Measurements from ENCODE around the gene TTC38.

The TTC38 gene

GRCh38 chr22:46267431-46268279, at the start of gene TTC38:
TTC38 (plus strand) TSS chr22:46268008; CDS start chr22:46268040, 32 bp downstream.
- peak; percentile 35 for DNase-seq (ENCODE audit: low read depth)

GRCh38 chr22:46219636-46220035, 48.2 kb upstream of the TTC38 start:
- DNase-seq (ENCODE audit: low read depth) = no peak

GRCh38 chr22:46220921-46221320, 46.9 kb upstream of the TTC38 start:
- no peak for DNase-seq (ENCODE audit: low read depth)

- no peak for DNase-seq (ENCODE audit: low read depth)
These were observed 43.5 kb upstream of the TTC38 start for GRCh38 chr22:46224044-46224897.

- no peak for DNase-seq (ENCODE audit: low read depth)
These were observed 42.9 kb upstream of the TTC38 start for GRCh38 chr22:46224898-46225290.

- DNase-seq (ENCODE audit: low read depth) = no peak
These were observed 42.2 kb upstream of the TTC38 start for GRCh38 chr22:46225631-46226030.

- DNase-seq (ENCODE audit: low read depth) = no peak
These were observed 41.2 kb upstream of the TTC38 start for GRCh38 chr22:46226577-46226976.

- no peak for DNase-seq (ENCODE audit: low read depth)
These were observed 38.1 kb upstream of the TTC38 start for GRCh38 chr22:46229701-46230100.

- DNase-seq (ENCODE audit: low read depth) = no peak
These were observed 37.4 kb upstream of the TTC38 start for GRCh38 chr22:46230262-46230901.

- no peak for DNase-seq (ENCODE audit: low read depth)
These were observed 34.6 kb upstream of the TTC38 start for GRCh38 chr22:46233231-46233630.

- DNase-seq (ENCODE audit: low read depth) = no peak
These were observed 32.8 kb upstream of the TTC38 start for GRCh38 chr22:46234969-46235368.

- DNase-seq (ENCODE audit: low read depth) = no peak
These were observed 30.2 kb upstream of the TTC38 start for GRCh38 chr22:46237453-46238124.

GRCh38 chr22:46238541-46238940, 29.3 kb upstream of the TTC38 start:
- DNase-seq (ENCODE audit: low read depth) = no peak

- no peak for DNase-seq (ENCODE audit: low read depth)
These were observed 28.4 kb upstream of the TTC38 start for GRCh38 chr22:46239261-46240048.

- DNase-seq (ENCODE audit: low read depth) = no peak
These were observed 27.7 kb upstream of the TTC38 start for GRCh38 chr22:46240073-46240472.

GRCh38 chr22:46240506-46240905, 27.3 kb upstream of the TTC38 start:
- no peak for DNase-seq (ENCODE audit: low read depth)

GRCh38 chr22:46240907-46241306, 26.9 kb upstream of the TTC38 start:
- no peak for DNase-seq (ENCODE audit: low read depth)

GRCh38 chr22:46241396-46242007, 26.3 kb upstream of the TTC38 start:
- no peak for DNase-seq (ENCODE audit: low read depth)

- no peak for DNase-seq (ENCODE audit: low read depth)
These were observed 25.7 kb upstream of the TTC38 start for GRCh38 chr22:46242076-46242475.

GRCh38 chr22:46244771-46245170, 23.0 kb upstream of the TTC38 start:
- no peak for DNase-seq (ENCODE audit: low read depth)

- DNase-seq (ENCODE audit: low read depth) = no peak
These were observed 22.3 kb upstream of the TTC38 start for GRCh38 chr22:46245511-46245910.

All from HS-5 (cell line).